ENCODE measurements around the gene KIRREL1. TPM values are rescaled to one million over a fixed set of nuclear protein-coding genes. Genes with fewer than 3 reads are reported as not detected.

Gene KIRREL1
- total and polyA plus RNA-seq, 2 donors from 2014 or later = 13.7 to 54.9 TPM

DNA sequence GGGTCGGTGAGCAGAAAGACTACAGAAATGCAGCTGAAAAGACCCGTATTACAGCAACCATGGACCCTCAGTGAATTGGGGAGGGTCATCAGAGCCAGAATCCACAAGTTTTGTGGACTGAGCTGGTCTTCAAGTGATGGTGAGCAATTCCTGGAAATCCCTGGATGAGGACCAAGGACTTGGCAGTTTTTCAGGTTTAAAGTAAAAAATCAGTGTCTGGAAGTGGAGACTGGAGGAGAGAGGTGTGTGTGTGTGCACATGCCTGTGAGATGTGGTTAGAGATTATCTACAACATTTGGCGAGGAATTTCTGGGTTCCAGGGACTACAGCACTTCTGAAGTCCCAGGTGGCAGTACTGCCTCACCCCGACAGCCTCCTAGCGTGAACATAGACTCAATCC, 56.4 kb downstream of the KIRREL1 start:
- Histone ChIP-seq H3K27ac (ENCODE audit: low read depth in 2 of 2, low read length in 2 of 2) (no peak overlapping the region), H3K9me3 (ENCODE audit: control insufficient read depth in 2 of 3, insufficient read depth in 1 of 3, low read length in 3 of 3) (no peaks in the 10 kb centered on the region), H3K9ac (ENCODE audit: low read length in 3 of 3) (no peak overlapping the region), H3K4me1 (ENCODE audit: control insufficient read depth in 2 of 3, insufficient read depth in 2 of 3, low read depth in 1 of 3, low read length in 3 of 3) (peaks cover 9 to 19% (median 19%) of the 10 kb centered on the region in 3 donors), H3K27me3 (ENCODE audit: control insufficient read depth, insufficient read depth, low read length) (no peaks in the 10 kb centered on the region), H3K36me3 (ENCODE audit: control insufficient read depth in 2 of 3, insufficient read depth in 3 of 3, low read length in 3 of 3) (peaks cover 0 to 2% (median 0%) of the 10 kb centered on the region in 3 donors), H3K4me3 (ENCODE audit: low read length in 3 of 3) (no peak overlapping the region)
- FAIRE-seq = no peak
- TF ChIP-seq, protein P1, sequence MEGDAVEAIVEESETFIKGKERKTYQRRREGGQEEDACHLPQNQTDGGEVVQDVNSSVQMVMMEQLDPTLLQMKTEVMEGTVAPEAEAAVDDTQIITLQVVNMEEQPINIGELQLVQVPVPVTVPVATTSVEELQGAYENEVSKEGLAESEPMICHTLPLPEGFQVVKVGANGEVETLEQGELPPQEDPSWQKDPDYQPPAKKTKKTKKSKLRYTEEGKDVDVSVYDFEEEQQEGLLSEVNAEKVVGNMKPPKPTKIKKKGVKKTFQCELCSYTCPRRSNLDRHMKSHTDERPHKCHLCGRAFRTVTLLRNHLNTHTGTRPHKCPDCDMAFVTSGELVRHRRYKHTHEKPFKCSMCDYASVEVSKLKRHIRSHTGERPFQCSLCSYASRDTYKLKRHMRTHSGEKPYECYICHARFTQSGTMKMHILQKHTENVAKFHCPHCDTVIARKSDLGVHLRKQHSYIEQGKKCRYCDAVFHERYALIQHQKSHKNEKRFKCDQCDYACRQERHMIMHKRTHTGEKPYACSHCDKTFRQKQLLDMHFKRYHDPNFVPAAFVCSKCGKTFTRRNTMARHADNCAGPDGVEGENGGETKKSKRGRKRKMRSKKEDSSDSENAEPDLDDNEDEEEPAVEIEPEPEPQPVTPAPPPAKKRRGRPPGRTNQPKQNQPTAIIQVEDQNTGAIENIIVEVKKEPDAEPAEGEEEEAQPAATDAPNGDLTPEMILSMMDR (IDR thresholded peaks at IDR 0.05; ENCODE audit: borderline replicate concordance, extremely low read depth, insufficient read depth) = no peak
- intact Hi-C loops (cut with DNase I) = no loop called here
- DNase-seq = peak in 1 of 5 donors; percentile 40

DNA sequence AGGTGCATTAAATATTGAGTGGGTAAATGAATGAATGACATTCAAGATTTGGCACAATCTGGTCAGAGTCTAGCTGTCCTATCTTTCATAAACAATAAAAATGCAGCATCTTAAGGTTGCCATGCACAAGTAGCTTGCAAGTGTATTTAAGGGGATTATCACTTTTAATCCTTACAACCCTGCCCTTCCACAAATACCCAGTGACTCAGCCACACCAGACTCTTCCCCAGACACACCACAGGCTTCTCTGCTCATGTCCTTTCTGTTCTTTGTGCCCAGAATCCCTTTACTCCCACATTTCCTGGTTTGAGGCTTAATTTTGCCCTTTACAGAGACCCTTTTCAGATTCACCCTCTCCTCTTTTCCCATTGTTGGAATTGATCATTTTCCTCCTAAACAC, 59.8 kb downstream of the KIRREL1 start:
- TF ChIP-seq, protein P1 (IDR thresholded peaks at IDR 0.05; ENCODE audit: borderline replicate concordance, extremely low read depth, insufficient read depth) = no peak
- Histone ChIP-seq H3K9ac (ENCODE audit: low read length in 3 of 3) (no peak overlapping the region), H3K9me3 (ENCODE audit: control insufficient read depth in 2 of 3, insufficient read depth in 1 of 3, low read length in 3 of 3) (no peaks in the 10 kb centered on the region), H3K4me3 (ENCODE audit: low read length in 3 of 3) (no peak overlapping the region), H3K36me3 (ENCODE audit: control insufficient read depth in 2 of 3, insufficient read depth in 3 of 3, low read length in 3 of 3) (peaks cover 0 to 2% (median 0%) of the 10 kb centered on the region in 3 donors), H3K27me3 (ENCODE audit: control insufficient read depth, insufficient read depth, low read length) (no peaks in the 10 kb centered on the region), H3K4me1 (ENCODE audit: control insufficient read depth in 2 of 3, insufficient read depth in 2 of 3, low read depth in 1 of 3, low read length in 3 of 3) (peaks cover 0 to 14% (median 2%) of the 10 kb centered on the region in 3 donors), H3K27ac (ENCODE audit: low read depth in 2 of 2, low read length in 2 of 2) (no peak overlapping the region)
- intact Hi-C loops (cut with DNase I) = no loop called here
- FAIRE-seq = no peak
- no peak for DNase-seq

DNA sequence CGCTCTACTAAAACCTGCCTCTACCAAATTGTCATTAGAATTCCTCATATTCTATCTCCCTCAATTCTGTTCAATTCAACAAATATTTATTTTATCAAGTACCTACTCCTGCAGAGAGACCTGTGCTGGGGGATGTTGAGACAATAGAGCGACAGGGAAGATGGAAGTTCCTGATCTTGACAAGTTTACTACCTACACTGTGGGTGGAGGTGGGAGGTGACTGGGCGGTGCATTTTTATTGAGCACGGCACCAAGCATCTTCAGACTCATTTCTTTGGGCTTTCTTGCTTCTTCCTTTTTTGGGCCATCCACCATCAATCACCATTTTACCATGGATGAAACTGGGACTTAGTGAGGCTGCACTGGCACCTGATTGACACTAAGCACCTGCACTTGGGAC, 61.3 kb downstream of the KIRREL1 start:
- no peaks in the 10 kb centered on the region for H3K27me3 ChIP-seq (ENCODE audit: control insufficient read depth, insufficient read depth, low read length)
- H3K36me3 ChIP-seq (ENCODE audit: control insufficient read depth in 2 of 3, insufficient read depth in 3 of 3, low read length in 3 of 3) = peaks cover 0 to 2% (median 0%) of the 10 kb centered on the region in 3 donors
- FAIRE-seq = no peak
- intact Hi-C loops (cut with DNase I) = no loop called here
- TF ChIP-seq, protein P1 (IDR thresholded peaks at IDR 0.05; ENCODE audit: borderline replicate concordance, extremely low read depth, insufficient read depth) = no peak
- DNase-seq = no peak
- no peak overlapping the region for H3K4me3 ChIP-seq (ENCODE audit: low read length in 3 of 3)
- no peaks in the 10 kb centered on the region for H3K9me3 ChIP-seq (ENCODE audit: control insufficient read depth in 2 of 3, insufficient read depth in 1 of 3, low read length in 3 of 3)
- H3K27ac ChIP-seq (ENCODE audit: low read depth in 2 of 2, low read length in 2 of 2) = no peak overlapping the region
- no peak overlapping the region for H3K9ac ChIP-seq (ENCODE audit: low read length in 3 of 3)
- peaks cover 0 to 15% (median 2%) of the 10 kb centered on the region in 3 donors for H3K4me1 ChIP-seq (ENCODE audit: control insufficient read depth in 2 of 3, insufficient read depth in 2 of 3, low read depth in 1 of 3, low read length in 3 of 3)

DNA sequence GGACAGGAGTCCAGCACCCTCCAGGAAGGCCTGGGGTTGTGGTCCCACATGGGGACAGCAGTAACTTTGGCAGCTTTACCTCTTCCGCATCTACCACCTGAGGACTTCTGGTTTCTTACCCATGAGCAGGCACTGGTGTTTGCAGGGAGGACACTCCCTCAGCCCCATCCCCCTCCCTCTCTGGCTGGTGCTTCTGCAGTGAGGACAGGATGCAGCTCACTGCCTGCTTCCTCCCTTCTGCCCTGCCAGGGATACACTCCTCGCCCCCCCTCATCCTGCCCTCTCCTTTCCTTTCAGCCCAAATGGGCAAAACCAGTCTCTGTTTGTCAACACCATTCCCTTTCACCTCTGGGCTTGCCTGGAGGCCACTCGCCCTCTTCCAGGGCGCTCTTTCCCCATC, 62.4 kb downstream of the KIRREL1 start:
- DNase-seq = peak in 4 of 5 donors; percentile 60 to 76 (median 64)
- H3K9ac ChIP-seq (ENCODE audit: low read length in 3 of 3) = no peak overlapping the region
- TF ChIP-seq, protein P1 (IDR thresholded peaks at IDR 0.05; ENCODE audit: borderline replicate concordance, extremely low read depth, insufficient read depth) = no peak
- peaks cover 0 to 2% (median 0%) of the 10 kb centered on the region in 3 donors for H3K36me3 ChIP-seq (ENCODE audit: control insufficient read depth in 2 of 3, insufficient read depth in 3 of 3, low read length in 3 of 3)
- H3K27ac ChIP-seq (ENCODE audit: low read depth in 2 of 2, low read length in 2 of 2) = peak overlapping the region in 1 of 2 donors; percentile 32
- H3K27me3 ChIP-seq (ENCODE audit: control insufficient read depth, insufficient read depth, low read length) = no peaks in the 10 kb centered on the region
- no peak overlapping the region for H3K4me3 ChIP-seq (ENCODE audit: low read length in 3 of 3)
- H3K9me3 ChIP-seq (ENCODE audit: control insufficient read depth in 2 of 3, insufficient read depth in 1 of 3, low read length in 3 of 3) = no peaks in the 10 kb centered on the region
- peaks cover 0 to 15% (median 3%) of the 10 kb centered on the region in 3 donors for H3K4me1 ChIP-seq (ENCODE audit: control insufficient read depth in 2 of 3, insufficient read depth in 2 of 3, low read depth in 1 of 3, low read length in 3 of 3)
- intact Hi-C loops (cut with DNase I) = no loop called here
- FAIRE-seq = no peak

All from kidney (tissue), 14 donors.